ENCODE data around the gene ERCC6L2.

The ERCC6L2 gene

GRCh38 chr9:96015876-96016686 is 140.6 kb downstream of the ERCC6L2 start:
- no peak for TF ChIP-seq CTCF (conservative IDR thresholded peaks at IDR 0.05; ENCODE audit: low read length)
- DNase-seq (ENCODE audit: low read depth): no peak
- H3K4me3 ChIP-seq (ENCODE audit: low read length): no peak overlapping the region

Measured in AG10803 (cell line).